Esophagus (tissue), 2 donors: Measurements from ENCODE around the gene BRD4. TPM values are rescaled to one million over a fixed set of nuclear protein-coding genes. Genes with fewer than 3 reads are reported as not detected.

Experiments
- H3K27ac ChIP-seq, 2 donors: one replicate each; pipeline ENCODE4 v1.5.1; 2013; ENCODE audit warnings: low read depth in 2 of 2, mild to moderate bottlenecking in 2 of 2, inconsistent platforms in 1 of 2, low read length in 1 of 2, moderate library complexity in 1 of 2
- H3K27me3 ChIP-seq, 2 donors: one replicate each; pipeline ENCODE4 v1.6.1; 2013; ENCODE audit warnings: low read length in 2 of 2, control low read depth in 1 of 2, mild to moderate bottlenecking in 1 of 2; ENCODE audit not compliant: insufficient read depth in 2 of 2, control insufficient read depth in 1 of 2
- H3K36me3 ChIP-seq, 2 donors: one replicate each; pipeline ENCODE4 v1.6.1; 2013; ENCODE audit warnings: low read length in 1 of 2; ENCODE audit not compliant: control insufficient read depth in 2 of 2, insufficient read depth in 2 of 2
- H3K4me1 ChIP-seq, 2 donors: one replicate each; pipeline ENCODE4 v1.6.1; 2013; ENCODE audit warnings: low read length in 1 of 2; ENCODE audit not compliant: control insufficient read depth in 2 of 2, insufficient read depth in 2 of 2
- H3K4me3 ChIP-seq, 2 donors: one replicate each; pipeline ENCODE4 v1.5.1; 2013; ENCODE audit warnings: low read length in 2 of 2, mild to moderate bottlenecking in 2 of 2, low read depth in 1 of 2, moderate library complexity in 1 of 2
- H3K9me3 ChIP-seq, 2 donors: one replicate each; pipeline ENCODE4 v1.6.1; 2013; ENCODE audit warnings: mild to moderate bottlenecking in 2 of 2, low read depth in 1 of 2, low read length in 1 of 2, moderate library complexity in 1 of 2; ENCODE audit not compliant: control insufficient read depth in 2 of 2, insufficient read depth in 1 of 2
- WGBS, 2 donors: extraction: QIAGEN DNeasy Blood & Tissue Kit; methylation state at CpG; one replicate each; pipeline ENCODE4 v1.1.7; 2013; 5-methylcytosine and 5-hydroxymethylcytosine counted together
- polyA plus RNA-seq, 2 donors: library from polyadenylated mRNA; stranded (reverse); fragments of 200-250 nt; gene quantifications; one replicate each; pipeline ENCODE4 v1.2.3, GENCODE V29; 2013
- donor health status: healthy with polysubstance abuse.
- donor health status: Bipolar disorder and iron deficiency.

BRD4 gene
- polyA plus RNA-seq, 2 donors: 13.9 to 27.4 TPM

GRCh38 chr19:15279326-15279904 lies 52.9 kb downstream of the BRD4 start:
- H3K4me1 ChIP-seq: peaks cover 30 to 45% of the 10 kb centered on the region in 2 donors
- 82 to 86% methylated on average over 4 of the region's 4 CpGs for WGBS, 2 donors
- no peaks in the 10 kb centered on the region for H3K36me3 ChIP-seq
- no peak overlapping the region for H3K4me3 ChIP-seq
- no peaks in the 10 kb centered on the region for H3K27me3 ChIP-seq
- H3K9me3 ChIP-seq: no peaks in the 10 kb centered on the region
- H3K27ac ChIP-seq: peak overlapping the region in 1 of 2 donors; percentile 80

- no peak overlapping the region for H3K4me3 ChIP-seq
- H3K27ac ChIP-seq: peak overlapping the region in 1 of 2 donors; percentile 61
- WGBS, 2 donors: 54 to 68% methylated on average over 11 of the region's 11 CpGs
- H3K36me3 ChIP-seq: peaks cover 4 to 10% of the 10 kb centered on the region in 2 donors
- no peaks in the 10 kb centered on the region for H3K9me3 ChIP-seq
- no peaks in the 10 kb centered on the region for H3K27me3 ChIP-seq
- H3K4me1 ChIP-seq: peaks cover 21 to 33% of the 10 kb centered on the region in 2 donors
These were observed 55.6 kb downstream of the BRD4 start for GRCh38 chr19:15276620-15277215.

- Histone ChIP-seq H3K4me1 (peaks cover 12 to 21% of the 10 kb centered on the region in 2 donors), H3K36me3 (peaks cover 9 to 23% of the 10 kb centered on the region in 2 donors), H3K4me3 (no peak overlapping the region), H3K27me3 (no peaks in the 10 kb centered on the region), H3K27ac (no peak overlapping the region), H3K9me3 (no peaks in the 10 kb centered on the region)
- WGBS, 2 donors: 82 to 92% methylated on average over 4 of the region's 4 CpGs
These were observed 57.9 kb downstream of the BRD4 start for GRCh38 chr19:15274477-15274876.

- Histone ChIP-seq H3K27me3 (no peaks in the 10 kb centered on the region), H3K27ac (no peak overlapping the region), H3K9me3 (no peaks in the 10 kb centered on the region), H3K4me3 (no peak overlapping the region), H3K4me1 (peaks cover 10 to 18% of the 10 kb centered on the region in 2 donors), H3K36me3 (peaks cover 13 to 57% of the 10 kb centered on the region in 2 donors)
- WGBS, 2 donors: 80 to 86% methylated on average over 6 of the region's 6 CpGs
These were observed 62.5 kb downstream of the BRD4 start for GRCh38 chr19:15269806-15270205.

- Histone ChIP-seq H3K4me3 (no peak overlapping the region), H3K27me3 (no peaks in the 10 kb centered on the region), H3K4me1 (peaks cover 7 to 26% of the 10 kb centered on the region in 2 donors), H3K9me3 (no peaks in the 10 kb centered on the region), H3K36me3 (peaks cover 20 to 66% of the 10 kb centered on the region in 2 donors), H3K27ac (no peak overlapping the region)
- 66 to 72% methylated on average over 5 of the region's 5 CpGs for WGBS, 2 donors
These were observed 63.4 kb downstream of the BRD4 start for GRCh38 chr19:15268928-15269253.

GRCh38 chr19:15268192-15268927 lies 64.0 kb downstream of the BRD4 start:
- Histone ChIP-seq H3K4me1 (peaks cover 7 to 26% of the 10 kb centered on the region in 2 donors), H3K9me3 (no peaks in the 10 kb centered on the region), H3K27ac (no peak overlapping the region), H3K36me3 (peaks cover 20 to 71% of the 10 kb centered on the region in 2 donors), H3K4me3 (no peak overlapping the region), H3K27me3 (no peaks in the 10 kb centered on the region)
- 69 to 75% methylated on average over 12 of the region's 12 CpGs for WGBS, 2 donors

GRCh38 chr19:15266683-15267082 lies 65.7 kb downstream of the BRD4 start:
- 84% methylated on average over 1 of the region's 1 CpG for WGBS, 2 donors
- peaks cover 7 to 24% of the 10 kb centered on the region in 2 donors for H3K4me1 ChIP-seq
- H3K27ac ChIP-seq: peak overlapping the region; percentile 64 to 77
- no peaks in the 10 kb centered on the region for H3K27me3 ChIP-seq
- peaks cover 16 to 72% of the 10 kb centered on the region in 2 donors for H3K36me3 ChIP-seq
- H3K9me3 ChIP-seq: no peaks in the 10 kb centered on the region
- H3K4me3 ChIP-seq: no peak overlapping the region

GRCh38 chr19:15265850-15266248 lies 66.5 kb downstream of the BRD4 start:
- H3K36me3 ChIP-seq: peaks cover 11 to 65% of the 10 kb centered on the region in 2 donors

GRCh38 chr19:15265214-15265849 lies 67.0 kb downstream of the BRD4 start:
- Histone ChIP-seq H3K9me3 (no peaks in the 10 kb centered on the region), H3K4me3 (no peak overlapping the region), H3K36me3 (peaks cover 15 to 60% of the 10 kb centered on the region in 2 donors), H3K4me1 (peaks cover 7 to 24% of the 10 kb centered on the region in 2 donors), H3K27ac (peak overlapping the region; percentile 64 to 77), H3K27me3 (no peaks in the 10 kb centered on the region)
- 62 to 67% methylated on average over 26 of the region's 26 CpGs for WGBS, 2 donors

More at GRCh38 chr19:15265850-15266248, 66.5 kb downstream of the BRD4 start:
- H3K27ac ChIP-seq: peak overlapping the region; percentile 64 to 77
- H3K9me3 ChIP-seq: no peaks in the 10 kb centered on the region
- H3K4me3 ChIP-seq: no peak overlapping the region
- 17 to 24% methylated on average over 8 of the region's 8 CpGs for WGBS, 2 donors
- no peaks in the 10 kb centered on the region for H3K27me3 ChIP-seq
- H3K4me1 ChIP-seq: peaks cover 7 to 24% of the 10 kb centered on the region in 2 donors
